ENCODE data around the gene PPEF1.

The PPEF1 gene

GRCh38 chrX:18855919-18856644 is 148.6 kb downstream of the PPEF1 start:
- no peak for TF ChIP-seq CTCF (IDR thresholded peaks at IDR 0.05)
- Histone ChIP-seq H3K27ac (no peak overlapping the region), H3K4me3 (no peak overlapping the region)
- no peak for DNase-seq (ENCODE audit: low spot score)

GRCh38 chrX:18856645-18856997 is 149.2 kb downstream of the PPEF1 start:
- Histone ChIP-seq H3K4me3 (no peak overlapping the region), H3K27ac (no peak overlapping the region)
- no peak for TF ChIP-seq CTCF (IDR thresholded peaks at IDR 0.05)
- no peak for DNase-seq (ENCODE audit: low spot score)

- TF ChIP-seq CTCF (IDR thresholded peaks at IDR 0.05), result no peak
- Histone ChIP-seq H3K27ac (no peak overlapping the region), H3K4me3 (no peak overlapping the region)
- no peak for DNase-seq (ENCODE audit: low spot score)
Measured at GRCh38 chrX:18861511-18861910, 154.1 kb downstream of the PPEF1 start.

DNA sequence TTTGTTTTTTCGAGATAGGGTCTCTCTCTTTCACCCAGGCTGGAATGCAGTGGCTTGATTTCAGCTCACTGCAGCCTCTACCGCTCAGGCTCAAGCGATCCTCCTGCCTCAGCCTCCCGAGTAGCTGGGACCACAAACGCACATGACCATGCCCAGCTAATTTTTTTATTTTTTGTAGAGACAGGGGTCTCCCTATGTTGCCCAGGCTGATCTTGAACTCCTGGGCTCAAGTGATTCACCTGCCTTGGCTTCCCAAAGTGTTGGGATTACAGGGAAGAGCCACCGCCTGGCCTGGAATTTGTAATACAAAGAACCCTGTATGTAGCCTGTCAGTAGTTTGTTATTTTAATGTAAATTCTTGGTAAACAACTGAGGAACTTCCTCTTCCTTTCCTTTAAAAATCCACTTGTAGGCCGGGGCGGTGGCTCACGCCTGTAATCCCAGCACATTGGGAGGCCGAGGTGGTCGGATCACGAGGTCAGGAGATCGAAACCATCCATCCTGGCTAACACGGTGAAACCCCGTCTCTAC is 157.0 kb downstream of the PPEF1 start:
- TF ChIP-seq CTCF (IDR thresholded peaks at IDR 0.05), result no peak
- DNase-seq (ENCODE audit: low spot score), result no peak
- Histone ChIP-seq H3K27ac (no peak overlapping the region), H3K4me3 (no peak overlapping the region)

- no peak for DNase-seq (ENCODE audit: low spot score)
- no peak for TF ChIP-seq CTCF (IDR thresholded peaks at IDR 0.05)
- H3K27ac ChIP-seq, result peak overlapping the region; percentile 58 to 88
- H3K4me3 ChIP-seq, result no peak overlapping the region
Measured at GRCh38 chrX:18871161-18871890, 163.9 kb downstream of the PPEF1 start.

- DNase-seq (ENCODE audit: low spot score), result no peak
- TF ChIP-seq CTCF (IDR thresholded peaks at IDR 0.05), result no peak
- Histone ChIP-seq H3K4me3 (no peak overlapping the region), H3K27ac (peak overlapping the region; percentile 69 to 88)
Measured at GRCh38 chrX:18871970-18872369, 164.5 kb downstream of the PPEF1 start.

Data from coronary artery (tissue), 2 donors.